Large intestine (tissue), 3 donors: Measurements from ENCODE around the gene HTR6. TPM values are rescaled to one million over a fixed set of nuclear protein-coding genes. Genes with fewer than 3 reads are reported as not detected.
"Not testable (repeated sequence)": the region's sequence is repeated elsewhere in the genome, so short reads cannot be mapped to it uniquely, and the experiment has no call there.

Source experiments
- DNase-seq, 2 donors: peaks; one replicate each; pipeline versions ENCODE4 v3.0.0 to v3.0.0-alpha.2; 2013
- H3K27ac ChIP-seq: one replicate; pipeline ENCODE4 v1.5.1; 2013; ENCODE audit warnings: low read length
- H3K27me3 ChIP-seq: 2 replicates; pipeline ENCODE4 v1.6.1; 2013; ENCODE audit warnings: low read length; ENCODE audit not compliant: control insufficient read depth, insufficient read depth
- H3K36me3 ChIP-seq: 2 replicates; pipeline ENCODE4 v1.6.1; 2013; ENCODE audit warnings: low read length; ENCODE audit not compliant: control insufficient read depth, insufficient read depth
- H3K4me1 ChIP-seq: one replicate; pipeline ENCODE4 v1.6.1; 2013; ENCODE audit warnings: low read length; ENCODE audit not compliant: control insufficient read depth, insufficient read depth
- H3K4me3 ChIP-seq: one replicate; pipeline ENCODE4 v1.5.1; 2013; ENCODE audit warnings: low read length
- H3K9me3 ChIP-seq: one replicate; pipeline ENCODE4 v1.6.1; 2013; ENCODE audit warnings: mild to moderate bottlenecking, low read depth, low read length, moderate library complexity; ENCODE audit not compliant: control insufficient read depth
- WGBS: methylation state at CpG from one replicate; pipeline ENCODE4 v1.1.5; 2013; ENCODE audit warnings: low lambda C conversion rate; ENCODE audit not compliant: insufficient coverage; 5-methylcytosine and 5-hydroxymethylcytosine counted together
- polyA plus RNA-seq: library from polyadenylated mRNA; unstranded; fragments of 120-200 nt; gene quantifications from one replicate; pipeline ENCODE4 v1.2.1, GENCODE V29; 2013

The HTR6 gene
- polyA plus RNA-seq, 1 donor, result 0.07 TPM

- H3K36me3 ChIP-seq, result peaks cover 46% of the 10 kb centered on the region
- H3K4me3 ChIP-seq, result no peak overlapping the region
- no peaks in the 10 kb centered on the region for H3K27me3 ChIP-seq
- H3K4me1 ChIP-seq, result peaks cover 11% of the 10 kb centered on the region
- no peak overlapping the region for H3K27ac ChIP-seq
- no peaks in the 10 kb centered on the region for H3K9me3 ChIP-seq
- 90% methylated on average over 2 of the region's 8 CpGs for WGBS
- DNase-seq, result no peak
These were observed 39.3 kb upstream of the HTR6 start for GRCh38 chr1:19625291-19625937.

DNA sequence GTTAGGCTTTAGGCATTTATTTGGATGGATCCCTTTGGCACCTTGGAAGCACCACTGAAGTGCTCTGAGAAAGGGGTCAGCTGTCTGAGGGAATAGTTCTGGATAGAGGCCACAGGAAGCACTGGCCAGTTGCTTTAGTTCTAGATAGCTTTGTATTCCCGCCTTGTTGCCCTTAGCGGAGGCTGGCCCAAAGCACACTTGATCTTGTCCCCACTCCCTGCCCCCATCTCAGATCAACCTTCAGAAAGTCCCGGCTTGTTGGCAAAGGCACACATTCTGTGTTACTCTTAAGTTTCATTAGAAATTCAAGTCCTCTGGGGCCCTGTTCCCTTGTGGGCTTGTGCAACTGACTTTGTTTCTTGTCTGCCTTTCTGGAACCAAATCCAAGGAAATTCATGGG, 35.8 kb upstream of the HTR6 start:
- Histone ChIP-seq H3K36me3 (peaks cover 46% of the 10 kb centered on the region), H3K27me3 (no peaks in the 10 kb centered on the region), H3K9me3 (no peaks in the 10 kb centered on the region), H3K4me3 (no peak overlapping the region), H3K4me1 (peaks cover 3% of the 10 kb centered on the region), H3K27ac (no peak overlapping the region)
- no CpG with 5 or more reads among the region's 3 CpGs for WGBS
- DNase-seq, result no peak

DNA sequence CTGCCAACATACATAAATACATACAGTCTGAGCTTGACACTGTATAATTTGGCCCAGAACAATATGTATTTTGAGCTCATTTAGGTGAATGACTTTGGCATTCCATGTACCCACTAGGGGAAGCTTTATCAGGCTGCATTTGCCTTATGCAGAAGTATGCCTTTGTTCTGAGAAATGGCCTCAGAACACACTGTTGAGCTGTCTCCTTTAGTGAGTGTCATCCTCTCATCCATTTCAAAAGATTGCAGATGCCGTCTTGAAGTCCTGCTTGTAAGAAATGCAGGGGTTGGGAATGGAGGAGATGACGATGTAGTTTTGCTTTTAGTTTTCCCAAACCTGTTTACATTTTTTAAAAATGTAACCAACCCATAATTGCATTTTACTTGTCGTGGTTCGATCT, 35.3 kb upstream of the HTR6 start:
- no peaks in the 10 kb centered on the region for H3K27me3 ChIP-seq
- WGBS, result no CpG with 5 or more reads among the region's 4 CpGs
- no peaks in the 10 kb centered on the region for H3K9me3 ChIP-seq
- DNase-seq, result no peak
- H3K36me3 ChIP-seq, result peaks cover 42% of the 10 kb centered on the region
- H3K27ac ChIP-seq, result no peak overlapping the region
- H3K4me1 ChIP-seq, result no peaks in the 10 kb centered on the region
- H3K4me3 ChIP-seq, result no peak overlapping the region

GRCh38 chr1:19630192-19630591, 34.5 kb upstream of the HTR6 start:
- H3K4me3 ChIP-seq, DNase-seq, H3K4me1 ChIP-seq, H3K27me3 ChIP-seq, H3K9me3 ChIP-seq, H3K27ac ChIP-seq: not testable (repeated sequence)
- peaks cover 33% of the 10 kb centered on the region for H3K36me3 ChIP-seq
- no CpG with 5 or more reads among the region's 1 CpG for WGBS

- no peaks in the 10 kb centered on the region for H3K4me1 ChIP-seq
- H3K9me3 ChIP-seq, result no peaks in the 10 kb centered on the region
- DNase-seq, result no peak
- H3K36me3 ChIP-seq, result peaks cover 27% of the 10 kb centered on the region
- 69% methylated on average over 3 of the region's 6 CpGs for WGBS
- no peak overlapping the region for H3K4me3 ChIP-seq
- H3K27ac ChIP-seq, result no peak overlapping the region
- H3K27me3 ChIP-seq, result no peaks in the 10 kb centered on the region
These were observed 33.8 kb upstream of the HTR6 start for GRCh38 chr1:19630720-19631395.

DNA sequence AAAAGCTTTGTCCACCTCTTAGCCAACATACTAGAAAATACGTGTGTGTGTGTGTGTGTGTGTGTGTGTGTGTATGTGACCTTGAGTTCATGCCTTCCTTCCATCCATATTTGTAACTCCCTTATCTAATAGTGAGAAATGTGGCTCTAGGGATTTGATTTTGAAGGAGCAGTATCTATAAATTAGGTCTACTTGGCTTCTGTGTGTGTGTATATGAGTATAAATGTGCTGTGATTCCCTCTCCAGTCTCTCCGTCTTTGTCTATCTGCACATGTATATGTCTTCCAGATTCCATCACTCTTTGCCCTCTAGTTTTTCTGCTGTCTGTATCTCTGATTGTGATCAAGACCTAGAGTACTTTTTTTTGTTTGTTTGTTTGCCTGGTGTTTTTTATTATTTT, 32.5 kb upstream of the HTR6 start:
- Histone ChIP-seq H3K4me1 (no peaks in the 10 kb centered on the region), H3K27me3 (no peaks in the 10 kb centered on the region), H3K4me3 (no peak overlapping the region), H3K36me3 (peaks cover 15% of the 10 kb centered on the region), H3K27ac (no peak overlapping the region), H3K9me3 (no peaks in the 10 kb centered on the region)
- no peak for DNase-seq
- WGBS, result 83% methylated on average over 1 of the region's 2 CpGs

DNA sequence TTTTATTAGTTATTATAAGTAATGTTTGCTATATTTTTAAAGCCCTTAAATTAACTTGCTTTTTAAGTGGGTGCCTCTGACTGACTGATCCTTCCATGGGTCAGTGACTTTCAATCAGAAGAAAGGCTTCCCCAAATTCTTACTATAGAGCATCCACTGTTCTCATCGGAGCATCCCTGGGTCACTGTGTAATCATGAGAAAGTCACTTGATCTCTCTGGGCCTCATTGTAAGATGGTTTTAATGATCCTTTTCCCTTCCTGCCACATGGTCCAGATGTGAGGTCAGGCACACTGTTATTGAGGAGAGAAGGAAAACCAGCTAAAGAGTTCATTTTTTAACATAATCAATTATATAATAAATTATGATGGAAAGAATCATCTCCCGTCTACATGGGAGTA, 31.6 kb upstream of the HTR6 start:
- no peaks in the 10 kb centered on the region for H3K27me3 ChIP-seq
- peaks cover 7% of the 10 kb centered on the region for H3K36me3 ChIP-seq
- H3K9me3 ChIP-seq, result no peaks in the 10 kb centered on the region
- no peak overlapping the region for H3K4me3 ChIP-seq
- H3K27ac ChIP-seq, result no peak overlapping the region
- H3K4me1 ChIP-seq, result no peaks in the 10 kb centered on the region
- DNase-seq, result no peak
- WGBS, result no CpG with 5 or more reads among the region's 2 CpGs

DNA sequence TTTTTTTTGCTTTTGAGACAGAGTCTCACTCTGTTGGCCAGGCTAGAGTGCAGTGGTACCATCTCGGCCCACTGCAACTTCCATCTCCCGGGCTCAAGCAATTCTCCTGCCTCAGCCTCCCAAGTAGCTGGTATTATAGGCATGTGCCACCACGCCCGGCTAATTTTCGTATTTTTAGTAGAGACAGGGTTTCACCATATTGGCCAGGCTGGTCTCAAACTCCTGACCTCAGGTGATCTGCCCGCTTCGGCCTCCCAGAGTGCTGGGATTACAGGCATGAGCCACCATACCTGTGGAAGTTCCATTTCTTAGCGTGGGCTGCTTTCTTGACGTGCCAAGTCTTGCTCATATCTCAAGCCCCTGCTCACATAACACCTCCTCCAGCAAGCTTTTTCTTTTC, 29.6 kb upstream of the HTR6 start:
- WGBS, result 100% methylated on average over 1 of the region's 9 CpGs
- not testable (repeated sequence) for H3K4me1 ChIP-seq, DNase-seq, H3K36me3 ChIP-seq, H3K27ac ChIP-seq, H3K27me3 ChIP-seq, H3K9me3 ChIP-seq, H3K4me3 ChIP-seq

GRCh38 chr1:19635646-19636045, 29.0 kb upstream of the HTR6 start:
- Histone ChIP-seq H3K4me1 (peaks cover 4% of the 10 kb centered on the region), H3K36me3 (no peaks in the 10 kb centered on the region), H3K4me3 (no peak overlapping the region), H3K9me3 (no peaks in the 10 kb centered on the region), H3K27ac (no peak overlapping the region), H3K27me3 (no peaks in the 10 kb centered on the region)
- DNase-seq, result no peak
- WGBS, result no CpG with 5 or more reads among the region's 4 CpGs

DNA sequence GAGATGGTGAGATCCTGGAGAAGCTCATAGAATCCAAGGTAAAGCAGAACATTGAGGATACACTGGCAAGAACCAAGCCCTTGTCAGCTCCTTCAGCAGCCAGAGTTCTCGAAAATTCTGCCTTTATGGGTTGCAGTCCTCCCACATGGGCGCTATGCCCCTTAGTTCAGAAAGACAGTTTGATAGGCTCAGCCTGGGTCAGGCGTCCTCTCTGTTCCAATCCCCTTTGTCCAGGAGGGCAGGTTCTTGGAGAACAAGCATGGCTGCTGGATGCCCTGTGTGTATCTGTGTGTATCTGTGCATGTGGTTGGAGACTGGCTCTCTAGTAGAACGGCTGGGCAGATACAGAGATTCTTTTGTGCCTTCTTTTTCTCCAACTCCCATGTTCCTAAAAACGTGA, 28.6 kb upstream of the HTR6 start:
- H3K27me3 ChIP-seq, result no peaks in the 10 kb centered on the region
- H3K4me1 ChIP-seq, result peaks cover 8% of the 10 kb centered on the region
- no peak overlapping the region for H3K4me3 ChIP-seq
- no CpG with 5 or more reads among the region's 5 CpGs for WGBS
- H3K27ac ChIP-seq, result no peak overlapping the region
- DNase-seq, result no peak
- H3K36me3 ChIP-seq, result no peaks in the 10 kb centered on the region
- H3K9me3 ChIP-seq, result no peaks in the 10 kb centered on the region

- no CpG with 5 or more reads among the region's 10 CpGs for WGBS
- H3K4me1 ChIP-seq, H3K36me3 ChIP-seq, DNase-seq, H3K27ac ChIP-seq, H3K9me3 ChIP-seq, H3K4me3 ChIP-seq, H3K27me3 ChIP-seq: not testable (repeated sequence)
These were observed 27.9 kb upstream of the HTR6 start for GRCh38 chr1:19636749-19637148.
